ENCODE measurements around the gene LSM7.

The LSM7 gene

DNA sequence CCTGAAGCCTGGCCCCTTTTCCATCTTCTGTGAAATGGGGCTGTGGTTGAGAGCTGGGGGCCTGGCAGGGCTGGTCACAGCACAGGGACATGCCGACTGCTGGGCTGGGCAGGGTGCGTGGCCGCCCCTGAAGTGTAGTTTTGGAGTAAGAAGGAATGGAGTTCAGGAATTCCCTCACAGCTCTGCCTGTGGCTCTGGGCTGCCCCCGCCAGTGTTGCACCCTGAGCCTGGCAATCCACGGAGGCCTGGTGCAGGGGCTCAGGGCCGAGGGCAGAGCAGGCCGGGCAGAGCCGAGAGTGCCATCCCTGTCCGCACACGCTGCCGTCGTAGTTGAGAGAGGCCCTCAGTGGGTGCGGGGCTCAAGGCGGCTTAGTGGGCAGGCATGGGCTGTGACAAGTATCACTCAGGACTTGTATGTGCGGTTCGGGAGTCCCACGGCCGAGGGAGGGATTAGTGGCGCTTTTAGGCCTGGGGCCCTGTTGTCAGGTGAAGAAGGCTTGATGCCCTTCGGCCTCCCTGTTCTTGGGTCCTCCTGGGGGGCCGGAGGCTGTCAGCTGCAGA, 9.7 kb upstream of the LSM7 start:
- no peak for DNase-seq

- DNase-seq: peak; percentile 77
Observed at GRCh38 chr19:2337329-2337707, 8.9 kb upstream of the LSM7 start.

DNA sequence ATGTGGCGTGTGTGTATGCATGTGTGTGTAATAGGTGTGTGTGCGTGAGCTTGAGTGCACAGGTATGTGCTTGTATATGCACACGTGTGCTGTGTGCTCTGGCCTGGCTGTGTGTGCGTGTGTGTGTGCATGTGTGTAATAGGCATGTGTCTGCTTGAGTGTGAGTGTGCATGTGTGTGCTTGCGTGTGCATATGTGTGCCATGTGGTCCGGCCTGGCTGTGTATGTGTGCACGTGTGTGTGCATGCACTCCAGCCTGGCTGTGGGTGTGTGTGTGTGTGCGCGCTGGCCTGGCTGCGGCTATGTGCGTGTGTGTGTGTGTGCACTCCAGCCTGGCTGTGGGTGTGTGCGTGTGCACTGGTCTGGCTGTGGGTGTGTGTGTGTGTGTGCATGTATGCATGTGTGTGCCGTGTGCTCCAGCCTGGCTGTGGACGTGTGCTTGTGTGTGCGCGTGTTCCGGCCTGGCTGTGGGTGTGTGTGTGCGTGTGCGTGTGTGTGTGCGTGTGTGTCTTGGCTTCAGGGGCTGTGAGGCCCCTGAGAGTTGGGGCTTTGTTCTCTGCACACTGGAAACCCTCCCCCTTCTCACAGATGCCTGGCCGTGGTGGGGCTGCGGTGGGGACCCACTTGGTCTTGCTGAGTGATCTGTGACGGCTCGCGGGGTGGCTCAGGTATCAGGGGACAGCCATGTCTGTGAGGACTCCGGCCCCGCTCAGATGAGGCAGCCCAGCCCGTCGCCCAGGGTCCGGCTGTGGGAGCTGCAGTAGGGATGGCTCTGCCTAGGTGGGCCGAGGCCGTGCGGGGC, 8.3 kb upstream of the LSM7 start:
- DNase-seq: no peak

DNA sequence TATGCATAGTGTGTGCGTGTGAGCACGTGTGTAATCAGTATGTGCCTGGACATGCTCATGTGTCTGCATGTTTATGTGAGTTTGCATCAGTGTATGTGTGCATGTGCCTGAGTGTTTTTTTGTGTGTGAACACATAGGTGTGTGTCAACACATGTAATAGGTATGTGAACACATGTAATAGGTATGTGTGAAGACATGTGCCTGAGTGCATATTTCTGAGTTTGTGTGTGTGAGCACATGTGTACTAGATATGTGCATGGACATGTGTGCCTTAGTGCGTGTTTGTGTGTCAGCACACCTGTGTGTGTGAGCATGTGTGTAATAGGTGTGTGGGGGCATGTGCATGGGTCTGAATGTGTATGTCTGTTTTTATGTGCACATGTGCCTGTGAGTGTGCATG, 7.5 kb upstream of the LSM7 start:
- DNase-seq: no peak

GRCh38 chr19:2334986-2335846, 6.8 kb upstream of the LSM7 start:
- DNase-seq: no peak

DNA sequence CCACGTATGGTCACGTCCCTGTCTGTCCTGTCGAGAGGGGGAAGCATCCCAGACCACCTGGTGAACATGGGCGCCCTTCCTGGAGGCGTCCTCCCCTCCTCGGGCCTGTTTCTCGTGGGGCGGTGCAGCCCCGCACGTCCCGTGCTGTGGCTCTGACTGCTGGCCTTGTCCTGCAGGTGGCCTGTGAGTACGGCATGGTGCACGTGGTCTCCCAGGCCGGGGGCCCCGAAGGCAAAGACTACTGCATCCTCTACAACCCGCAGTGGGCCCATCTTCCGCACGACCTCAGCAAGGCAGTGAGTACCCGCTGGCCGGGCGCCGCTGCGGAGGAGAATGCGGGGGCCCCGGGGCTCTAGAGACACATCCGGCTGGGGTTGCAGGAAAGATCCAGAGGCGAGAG, 6.0 kb upstream of the LSM7 start:
- no peak for DNase-seq

DNA sequence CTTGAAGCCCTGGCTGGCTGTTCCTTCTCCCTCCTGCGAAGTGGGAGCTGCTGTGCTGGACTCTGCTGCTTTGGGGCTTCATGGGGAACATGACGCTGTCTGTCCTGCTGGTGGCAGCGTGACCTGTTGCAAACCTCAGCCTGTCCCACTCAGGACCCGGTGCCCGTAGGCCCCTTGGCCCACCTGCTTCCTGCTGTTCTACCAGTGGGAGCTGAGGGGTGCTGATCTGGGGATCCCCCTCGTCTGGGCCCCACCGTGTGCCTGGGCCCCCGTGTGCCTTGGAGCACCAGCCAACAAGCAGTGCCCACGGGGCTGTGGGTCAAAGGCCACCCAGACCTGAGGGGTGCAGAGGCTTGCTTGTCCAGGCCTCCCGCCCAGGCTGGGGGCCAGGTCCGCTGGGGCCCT, 5.4 kb upstream of the LSM7 start:
- DNase-seq: no peak

- peak; percentile 78 for DNase-seq
Observed at GRCh38 chr19:2333027-2333806, 4.8 kb upstream of the LSM7 start.

DNA sequence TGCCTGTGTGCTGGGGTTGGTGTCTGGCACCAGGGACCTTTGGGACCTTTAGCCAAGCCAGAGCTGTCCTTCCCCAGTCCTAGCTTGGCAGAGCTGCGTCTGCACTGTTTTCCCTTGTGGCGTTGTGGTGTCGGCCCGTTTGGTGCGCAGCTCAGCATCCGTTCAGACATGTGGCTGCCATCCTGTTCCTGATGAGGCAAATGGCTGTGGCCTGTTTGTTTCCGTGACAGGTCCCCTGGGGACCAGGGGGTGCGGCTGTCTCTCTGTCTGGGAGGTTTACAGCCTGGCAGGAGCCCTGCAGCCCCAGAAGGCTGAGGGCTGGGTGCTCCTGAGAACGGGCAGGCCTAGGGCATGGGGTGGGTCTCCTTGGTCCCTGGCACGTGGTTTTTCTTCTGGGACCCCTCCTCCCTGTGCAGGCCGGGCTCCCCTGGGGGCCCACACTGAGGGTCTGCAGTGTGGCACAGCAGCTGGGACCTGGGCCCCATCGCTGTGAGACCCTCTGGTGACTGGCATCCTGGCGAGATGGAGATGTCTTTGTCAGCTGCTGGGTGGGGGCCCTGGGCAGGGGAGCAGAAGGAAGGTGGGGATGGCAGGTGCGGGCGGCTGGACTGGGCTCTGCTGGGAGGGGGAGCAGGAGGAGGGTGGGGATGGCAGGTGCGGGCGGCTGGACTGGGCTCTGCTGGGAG, 4.1 kb upstream of the LSM7 start:
- peak; percentile 69 for DNase-seq

DNA sequence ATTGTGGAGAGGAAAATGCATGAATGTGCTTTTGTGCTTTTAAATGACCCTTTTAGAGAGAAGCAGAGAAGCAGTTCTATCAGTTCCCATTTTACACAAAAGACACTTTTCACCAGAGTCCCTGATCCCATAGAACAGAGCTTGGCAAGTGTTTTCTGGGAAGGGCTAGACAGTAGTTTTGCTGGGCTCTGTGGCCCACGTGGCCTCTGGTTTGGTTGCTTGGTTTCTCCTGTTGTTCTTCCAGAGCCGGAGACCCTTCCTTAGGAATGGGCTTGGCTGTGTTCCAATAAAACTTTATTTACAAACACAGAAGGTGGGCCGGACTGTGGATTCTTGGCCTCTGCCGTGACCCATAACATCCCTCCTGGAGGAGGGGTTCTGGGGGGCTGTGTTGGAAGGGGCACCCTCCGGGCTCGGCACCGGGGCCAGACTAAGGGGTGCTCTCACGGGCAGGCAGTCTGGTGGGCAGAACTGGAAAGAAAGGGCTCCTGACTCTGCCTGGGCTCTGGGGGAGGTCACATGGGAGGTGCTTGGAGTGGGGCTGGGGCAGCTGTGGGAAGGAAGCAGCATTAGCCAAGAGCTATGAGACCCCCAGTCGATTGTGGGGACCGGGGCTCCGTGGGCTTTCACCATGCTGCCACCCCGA, 3.3 kb upstream of the LSM7 start:
- no peak for DNase-seq

DNA sequence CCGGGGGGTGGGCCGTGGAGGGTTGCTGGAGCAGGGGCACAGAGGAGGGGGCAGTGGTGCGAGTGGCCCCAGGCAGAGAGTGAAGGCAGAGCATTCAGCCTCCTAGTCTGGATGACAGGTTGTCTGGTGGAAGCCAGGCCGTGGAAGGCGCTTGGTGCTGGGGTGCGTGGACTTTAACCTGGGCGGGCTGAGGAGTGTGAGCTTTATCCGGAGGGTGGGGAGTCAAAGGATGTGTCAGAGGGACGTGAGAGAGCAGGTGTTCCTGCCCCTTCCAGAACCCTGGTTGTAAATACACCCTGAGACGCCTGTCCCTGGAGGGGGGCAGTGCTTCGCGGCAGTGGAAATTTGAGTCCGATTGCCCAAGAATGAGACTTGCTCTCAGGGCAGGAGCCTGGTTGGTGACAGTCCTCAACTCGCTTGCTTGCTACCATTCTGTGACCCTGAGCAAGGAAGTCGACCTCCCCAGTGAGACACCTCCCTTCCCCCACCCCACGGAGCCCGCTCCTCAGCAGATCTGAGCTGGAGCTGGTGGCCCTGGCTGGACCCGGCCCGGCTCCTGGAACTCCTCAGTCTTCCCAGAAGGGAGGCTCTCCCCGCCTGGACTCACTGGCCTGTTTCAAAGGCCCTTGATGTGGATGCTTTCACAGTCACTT, 2.4 kb upstream of the LSM7 start:
- DNase-seq: no peak

DNA sequence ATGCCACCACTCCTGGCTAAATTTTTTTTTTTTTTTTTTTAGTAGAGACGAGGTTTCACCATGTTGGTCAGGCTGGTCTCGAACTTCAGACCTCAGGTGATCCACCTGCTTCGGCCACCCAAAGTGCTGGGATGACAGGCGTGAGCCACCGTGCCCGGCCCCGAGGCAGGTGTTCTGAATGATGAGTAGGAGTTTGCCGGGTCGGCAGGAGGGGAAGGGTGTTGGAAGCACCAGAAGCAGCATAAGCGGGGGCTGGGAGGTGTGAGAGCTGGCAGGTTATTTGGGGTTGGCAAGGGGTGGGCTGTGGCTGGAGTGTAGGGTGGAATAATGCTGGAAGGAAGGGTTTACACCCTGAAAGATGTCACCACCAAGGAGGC, 1.9 kb upstream of the LSM7 start:
- no peak for DNase-seq

- no peak for DNase-seq
Observed at GRCh38 chr19:2329501-2329916, 1.1 kb upstream of the LSM7 start.

- DNase-seq: no peak
Observed at GRCh38 chr19:2329149-2329478, 728 bp upstream of the LSM7 start.

GRCh38 chr19:2327773-2328400, 499 bp downstream of the LSM7 start:
- peak; percentile 59 for DNase-seq

GRCh38 chr19:2326699-2327360, 1.6 kb downstream of the LSM7 start:
- DNase-seq: no peak

DNA sequence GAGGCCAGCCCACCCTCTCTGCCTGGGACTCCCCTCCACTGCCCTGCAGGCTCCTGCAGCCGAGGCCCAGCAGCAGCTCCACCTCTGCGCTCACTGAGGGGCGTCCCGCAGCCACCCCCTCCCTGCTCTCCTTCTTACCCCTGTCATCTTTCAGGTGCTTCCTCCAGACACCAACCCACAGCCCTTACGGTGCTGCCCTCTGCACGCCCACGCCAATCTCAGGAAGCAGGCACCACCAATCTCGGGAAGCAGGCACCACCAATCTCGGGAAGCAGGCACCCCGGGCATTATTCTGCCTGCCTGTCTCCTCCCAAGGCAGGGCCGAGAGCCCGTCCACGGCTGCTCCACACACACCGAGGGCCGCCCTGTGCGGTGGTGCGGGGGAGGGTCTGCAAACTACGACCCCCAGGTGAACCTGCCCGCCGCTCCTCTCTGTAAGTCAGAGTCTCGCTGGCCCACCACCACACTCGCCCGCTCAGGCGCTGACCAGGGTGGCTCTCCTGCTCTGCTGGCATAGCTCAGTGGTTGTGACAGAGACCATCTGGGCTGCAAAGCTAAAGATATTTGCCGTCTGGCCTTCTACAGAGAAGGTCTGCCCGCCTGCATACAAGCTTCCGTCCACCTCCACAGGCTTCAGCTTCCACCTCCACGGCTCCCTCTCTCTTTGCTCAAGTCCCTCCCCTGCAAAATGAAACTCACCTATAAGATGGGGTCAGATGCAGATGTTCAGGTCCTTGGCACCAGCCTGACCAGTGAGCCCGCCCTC, 2.9 kb downstream of the LSM7 start:
- no peak for DNase-seq

GRCh38 chr19:2324220-2324948, 4.0 kb downstream of the LSM7 start:
- no peak for DNase-seq

DNA sequence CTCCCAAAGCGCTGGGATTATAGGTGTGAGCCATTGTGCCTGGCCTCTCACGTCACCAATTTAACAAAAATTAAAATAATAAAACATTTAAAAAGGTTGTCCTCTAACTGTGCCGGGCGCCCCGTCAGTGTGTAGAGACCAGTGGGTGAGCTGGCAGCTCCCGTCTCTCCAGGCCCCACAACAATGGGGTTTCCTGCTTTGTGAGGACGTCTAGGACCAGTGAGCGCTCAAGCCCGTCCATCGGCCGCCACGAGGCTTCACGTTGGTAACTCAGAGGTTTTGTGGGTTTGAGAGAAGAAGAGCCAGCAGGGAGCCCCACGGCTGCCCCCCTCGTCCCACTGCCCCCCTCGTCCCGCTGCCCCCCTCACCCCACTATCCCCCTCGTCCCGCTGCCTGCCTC, 4.7 kb downstream of the LSM7 start:
- no peak for DNase-seq
